ENCODE data around the gene EML6.

DNA sequence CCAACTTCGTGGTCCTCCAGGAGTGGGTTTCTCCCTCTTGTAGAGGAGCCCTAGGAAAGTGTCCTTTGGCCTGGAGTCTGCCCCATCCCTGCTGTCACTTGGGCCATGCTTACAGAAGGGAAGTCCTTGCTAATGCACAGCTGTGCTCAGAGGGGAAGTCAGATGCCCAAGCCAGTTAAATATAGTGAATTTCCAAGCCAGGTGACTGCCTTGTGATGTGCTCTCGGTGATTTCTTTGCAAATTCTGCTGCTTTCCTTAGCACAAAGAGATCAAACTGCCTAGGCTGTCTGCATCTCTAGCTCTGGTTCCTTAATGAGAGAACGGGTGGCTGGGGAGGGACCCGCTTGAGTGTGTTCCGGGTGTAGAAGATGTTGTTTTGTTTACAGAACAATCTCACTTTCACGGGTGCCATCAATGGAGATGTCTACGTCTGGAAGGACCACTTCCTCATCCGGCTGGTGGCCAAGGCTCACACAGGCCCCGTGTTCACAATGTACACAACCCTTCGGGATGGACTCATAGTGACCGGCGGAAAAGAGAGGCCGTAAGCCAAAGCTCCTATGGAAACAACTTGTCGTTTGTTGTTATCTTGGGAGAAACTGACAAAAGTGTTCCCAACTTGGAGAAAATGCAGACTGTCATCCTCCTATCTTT lies 235.4 kb downstream of the EML6 start:
- TF ChIP-seq, protein P1, sequence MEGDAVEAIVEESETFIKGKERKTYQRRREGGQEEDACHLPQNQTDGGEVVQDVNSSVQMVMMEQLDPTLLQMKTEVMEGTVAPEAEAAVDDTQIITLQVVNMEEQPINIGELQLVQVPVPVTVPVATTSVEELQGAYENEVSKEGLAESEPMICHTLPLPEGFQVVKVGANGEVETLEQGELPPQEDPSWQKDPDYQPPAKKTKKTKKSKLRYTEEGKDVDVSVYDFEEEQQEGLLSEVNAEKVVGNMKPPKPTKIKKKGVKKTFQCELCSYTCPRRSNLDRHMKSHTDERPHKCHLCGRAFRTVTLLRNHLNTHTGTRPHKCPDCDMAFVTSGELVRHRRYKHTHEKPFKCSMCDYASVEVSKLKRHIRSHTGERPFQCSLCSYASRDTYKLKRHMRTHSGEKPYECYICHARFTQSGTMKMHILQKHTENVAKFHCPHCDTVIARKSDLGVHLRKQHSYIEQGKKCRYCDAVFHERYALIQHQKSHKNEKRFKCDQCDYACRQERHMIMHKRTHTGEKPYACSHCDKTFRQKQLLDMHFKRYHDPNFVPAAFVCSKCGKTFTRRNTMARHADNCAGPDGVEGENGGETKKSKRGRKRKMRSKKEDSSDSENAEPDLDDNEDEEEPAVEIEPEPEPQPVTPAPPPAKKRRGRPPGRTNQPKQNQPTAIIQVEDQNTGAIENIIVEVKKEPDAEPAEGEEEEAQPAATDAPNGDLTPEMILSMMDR (IDR thresholded peaks at IDR 0.05; ENCODE audit: low read depth, low read length): no peak
- no peak for TF ChIP-seq EZH2phosphoT487 (IDR thresholded peaks at IDR 0.05; ENCODE audit: low read depth)
